ENCODE results near the gene HEPN1.

The HEPN1 gene

DNA sequence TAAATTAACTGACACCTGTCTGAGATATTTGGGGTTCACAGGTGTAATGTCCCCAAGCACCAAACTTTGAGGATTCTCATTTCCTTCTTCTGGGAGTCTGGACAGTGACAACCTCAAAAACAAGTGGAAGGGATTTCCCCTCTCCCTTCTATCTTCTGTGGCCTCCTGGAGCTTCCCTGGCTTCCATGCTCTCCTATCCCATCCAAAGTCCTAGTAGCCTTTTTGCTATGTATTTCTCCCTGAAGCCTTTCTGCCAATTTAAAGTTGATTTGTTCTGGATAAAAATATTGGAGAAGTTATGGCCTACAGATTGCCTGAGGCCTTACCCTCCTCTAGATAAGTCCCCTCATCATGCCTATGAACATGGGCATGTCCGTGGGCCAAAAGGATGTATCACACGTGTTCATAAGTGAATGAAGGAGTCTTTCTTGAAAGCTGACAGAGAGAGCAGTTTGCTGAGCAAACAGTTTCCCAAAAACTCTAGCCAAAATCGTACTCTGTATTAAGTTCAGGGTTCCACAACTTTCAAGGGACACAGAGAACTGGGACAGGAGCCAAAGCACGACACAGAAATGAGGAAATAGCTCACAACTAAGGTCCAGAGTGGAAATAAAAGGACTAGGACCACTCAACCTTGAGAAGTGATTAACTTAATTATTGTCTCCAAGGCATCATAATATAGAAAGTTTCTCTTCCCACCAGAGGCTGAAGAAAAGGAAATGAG lies 10.1 kb downstream of the HEPN1 start:
- DNase-seq (ENCODE audit: low read depth, low spot score), result no peak
- TF ChIP-seq, protein P1, sequence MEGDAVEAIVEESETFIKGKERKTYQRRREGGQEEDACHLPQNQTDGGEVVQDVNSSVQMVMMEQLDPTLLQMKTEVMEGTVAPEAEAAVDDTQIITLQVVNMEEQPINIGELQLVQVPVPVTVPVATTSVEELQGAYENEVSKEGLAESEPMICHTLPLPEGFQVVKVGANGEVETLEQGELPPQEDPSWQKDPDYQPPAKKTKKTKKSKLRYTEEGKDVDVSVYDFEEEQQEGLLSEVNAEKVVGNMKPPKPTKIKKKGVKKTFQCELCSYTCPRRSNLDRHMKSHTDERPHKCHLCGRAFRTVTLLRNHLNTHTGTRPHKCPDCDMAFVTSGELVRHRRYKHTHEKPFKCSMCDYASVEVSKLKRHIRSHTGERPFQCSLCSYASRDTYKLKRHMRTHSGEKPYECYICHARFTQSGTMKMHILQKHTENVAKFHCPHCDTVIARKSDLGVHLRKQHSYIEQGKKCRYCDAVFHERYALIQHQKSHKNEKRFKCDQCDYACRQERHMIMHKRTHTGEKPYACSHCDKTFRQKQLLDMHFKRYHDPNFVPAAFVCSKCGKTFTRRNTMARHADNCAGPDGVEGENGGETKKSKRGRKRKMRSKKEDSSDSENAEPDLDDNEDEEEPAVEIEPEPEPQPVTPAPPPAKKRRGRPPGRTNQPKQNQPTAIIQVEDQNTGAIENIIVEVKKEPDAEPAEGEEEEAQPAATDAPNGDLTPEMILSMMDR (IDR thresholded peaks at IDR 0.05; ENCODE audit: low read depth, low read length), result no peak
- no peak overlapping the region for H3K4me3 ChIP-seq (ENCODE audit: low read depth, low read length)
- in situ Hi-C loops (cut with HindIII; ENCODE audit: low sequenced_read_pairs), result no loop called here

DNA sequence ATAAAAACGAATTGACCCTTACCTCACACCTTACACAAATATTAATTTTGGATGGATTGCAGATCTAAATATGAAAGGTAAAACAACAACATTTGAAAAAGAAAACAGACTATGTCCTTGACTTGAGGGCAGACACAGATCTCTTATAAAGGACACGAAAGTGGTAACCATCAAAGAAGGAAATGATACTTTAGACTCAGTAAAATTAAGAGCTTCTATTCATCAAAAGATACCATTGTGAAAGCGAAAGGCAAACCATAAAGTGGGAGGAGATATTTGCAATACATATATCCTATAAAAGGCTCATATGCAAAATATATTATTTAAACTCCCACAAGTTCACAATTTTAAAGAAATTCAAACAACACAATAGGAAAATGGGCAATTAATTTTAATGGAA lies 11.7 kb downstream of the HEPN1 start:
- H3K4me3 ChIP-seq (ENCODE audit: low read depth, low read length), result no peak overlapping the region
- TF ChIP-seq, protein P1 (IDR thresholded peaks at IDR 0.05; ENCODE audit: low read depth, low read length), result no peak
- no peak for DNase-seq (ENCODE audit: low read depth, low spot score)
- in situ Hi-C loops (cut with HindIII; ENCODE audit: low sequenced_read_pairs), result no loop called here

DNA sequence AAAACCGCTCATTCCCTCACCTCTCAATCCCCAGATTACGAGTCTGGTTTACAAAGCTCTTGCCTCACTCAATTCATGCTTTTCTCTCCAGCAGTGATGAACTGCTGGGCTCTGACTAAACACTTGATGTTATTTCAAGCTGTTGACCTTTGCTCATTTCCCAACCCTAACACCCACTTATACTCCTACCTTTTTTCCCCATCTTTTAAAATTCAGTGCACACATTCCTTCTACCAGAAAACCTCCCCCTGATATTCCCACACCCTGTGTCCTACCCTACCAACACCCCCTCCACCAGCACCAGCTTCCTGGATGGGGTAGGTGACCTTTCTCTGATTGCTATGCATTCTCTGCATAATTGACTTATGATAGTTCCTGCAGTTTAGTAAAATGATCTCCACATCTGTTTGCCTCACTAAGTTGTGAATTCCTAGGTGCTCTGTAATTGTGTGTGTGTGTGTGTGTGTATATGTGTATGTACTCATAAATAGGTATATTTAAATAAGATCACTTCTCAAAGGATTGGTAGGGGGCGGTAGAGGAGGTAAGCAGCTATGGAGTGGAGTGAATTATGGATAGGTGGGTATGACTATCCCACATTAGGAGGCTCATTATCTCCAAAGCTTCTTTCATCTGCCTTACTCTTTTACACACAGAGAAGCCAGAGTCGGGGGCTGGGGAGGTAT lies 16.0 kb downstream of the HEPN1 start:
- DNase-seq (ENCODE audit: low read depth, low spot score), result peak; percentile 76
- no peak overlapping the region for H3K4me3 ChIP-seq (ENCODE audit: low read depth, low read length)
- in situ Hi-C loops (cut with HindIII; ENCODE audit: low sequenced_read_pairs), result no loop called here
- TF ChIP-seq, protein P1 (IDR thresholded peaks at IDR 0.05; ENCODE audit: low read depth, low read length), result peak; percentile 27

DNA sequence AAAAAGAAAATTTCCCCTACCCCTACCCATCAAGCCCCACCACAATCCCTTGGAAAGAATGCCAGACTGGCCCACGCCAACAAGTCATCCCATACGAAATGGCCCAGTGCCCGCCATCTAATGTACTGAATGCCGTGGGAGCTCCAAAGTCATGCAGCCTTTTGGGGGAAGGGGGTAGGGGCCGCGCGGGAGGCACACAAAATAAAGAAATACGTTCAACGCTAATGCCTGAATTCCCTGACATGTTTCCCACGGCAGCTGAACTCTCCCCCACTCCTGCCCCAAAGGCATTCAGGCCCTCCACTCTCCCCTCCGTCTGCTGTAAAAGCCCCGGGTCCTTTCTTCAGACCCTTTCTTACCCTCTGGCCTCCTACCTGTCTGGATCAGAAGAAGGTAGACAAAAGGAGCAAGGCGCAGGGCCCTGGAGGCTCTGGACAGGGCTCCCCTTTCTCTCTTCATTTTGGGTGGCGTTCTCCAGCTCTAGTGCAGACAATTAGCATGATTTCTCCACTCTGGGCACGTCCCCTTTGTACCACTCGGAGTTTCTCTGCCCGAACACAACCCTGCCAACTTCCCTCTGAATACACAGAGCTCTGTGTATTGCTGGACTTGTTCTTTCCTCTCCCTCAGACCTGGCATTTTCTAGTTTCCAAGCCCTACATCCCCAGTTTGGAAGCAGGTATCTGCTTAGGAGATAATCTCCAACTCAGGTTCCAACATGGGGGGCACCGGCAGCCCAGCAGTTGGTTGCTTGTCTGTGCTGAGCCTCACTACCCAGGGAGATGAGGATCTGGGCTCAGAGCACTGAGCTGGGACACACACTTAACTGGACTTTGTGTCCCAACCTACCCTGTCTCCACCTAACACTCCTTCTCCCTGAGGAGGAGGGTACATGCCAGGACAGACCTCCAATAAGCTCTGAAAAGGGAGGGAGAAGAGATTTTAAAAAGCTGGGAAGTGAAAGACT lies 16.8 kb downstream of the HEPN1 start, which contains the start of gene HEPACAM:
Gene HEPACAM, minus strand, starts transcription at position 500 of the 967 bp plus-strand sequence. Its CDS starts 41 bp downstream, at position 459.
- TF ChIP-seq, protein P1 (IDR thresholded peaks at IDR 0.05; ENCODE audit: low read depth, low read length), result no peak
- no peak within 1 kb of the TSS for H3K4me3 ChIP-seq (ENCODE audit: low read depth, low read length)
- in situ Hi-C loops (cut with HindIII; ENCODE audit: low sequenced_read_pairs), result no loop called here
- no peak for DNase-seq (ENCODE audit: low read depth, low spot score)

DNA sequence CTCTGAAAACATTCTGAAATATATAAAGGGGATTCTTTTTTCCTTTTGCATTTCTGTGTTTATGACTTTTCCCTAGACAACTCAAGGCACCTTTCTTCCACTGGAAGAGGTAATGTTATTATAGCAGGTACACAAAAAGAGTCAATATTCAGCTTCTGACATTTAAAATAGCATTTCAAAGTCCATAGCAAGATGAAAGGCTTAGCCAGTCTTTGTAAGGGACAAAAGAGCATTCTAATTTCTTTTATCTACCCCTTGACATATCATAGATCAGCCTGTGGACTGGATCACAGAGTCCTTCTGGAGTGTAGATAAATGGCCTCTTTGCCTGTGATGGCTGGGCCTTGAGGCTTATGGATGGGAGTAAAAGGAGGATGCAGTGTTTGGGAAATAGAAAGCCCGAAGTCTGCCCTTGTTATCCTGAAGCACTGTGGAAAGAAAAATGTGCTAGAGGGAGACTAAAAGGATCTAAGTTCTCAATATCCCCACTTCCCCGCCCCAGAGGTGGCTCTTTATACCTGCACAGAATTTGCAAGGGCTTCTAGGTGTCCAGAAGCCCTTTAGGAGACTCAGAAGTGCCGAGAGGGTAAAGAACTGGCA lies 18.4 kb downstream of the HEPN1 start:
- DNase-seq (ENCODE audit: low read depth, low spot score), result no peak
- no peak overlapping the region for H3K4me3 ChIP-seq (ENCODE audit: low read depth, low read length)
- in situ Hi-C loops (cut with HindIII; ENCODE audit: low sequenced_read_pairs), result no loop called here
- TF ChIP-seq, protein P1 (IDR thresholded peaks at IDR 0.05; ENCODE audit: low read depth, low read length), result no peak
